Measurements from ENCODE around the gene ALK.

- TF ChIP-seq CTCF (IDR thresholded peaks at IDR 0.05): no peak
- TF ChIP-seq POLR2A (IDR thresholded peaks at IDR 0.05): no peak
- TF ChIP-seq EP300 (IDR thresholded peaks at IDR 0.05): no peak
- no peak for TF ChIP-seq POLR2AphosphoS5 (IDR thresholded peaks at IDR 0.05)
Measured at GRCh38 chr2:29617351-29617750, 304.0 kb downstream of the ALK start.
